Uterus (tissue), 4 donors: ENCODE measurements around the gene TSKU. TPM values are rescaled to one million over a fixed set of nuclear protein-coding genes. Genes with fewer than 3 reads are reported as not detected.
A peak's percentile ranks its signal among the peaks of the same experiment; 100 is the strongest.
"Not testable (repeated sequence)": the region's sequence is repeated elsewhere in the genome, so short reads cannot be mapped to it uniquely, and the experiment has no call there.

ENCODE experiments used
- DNase-seq, 2 donors: peaks; one replicate each; pipeline ENCODE4 v3.0.0-alpha.2; 2019 to 2020
- H3K27ac ChIP-seq, 2 donors: fragments of 200-600 bp; sonication (generic); 1 replicate in 1 of 2; 2 replicates in 1 of 2; pipeline ENCODE4 v1.5.1; 2016 to 2018
- H3K27me3 ChIP-seq, 2 donors: fragments of 200-600 bp; sonication (generic); one replicate each; pipeline ENCODE4 v1.5.1; 2018 to 2019; ENCODE audit warnings: control low read depth in 1 of 2
- H3K36me3 ChIP-seq, 2 donors: fragments of 200-600 bp; sonication (generic); one replicate each; pipeline ENCODE4 v1.5.1; 2019; ENCODE audit warnings: control low read depth in 1 of 2
- H3K4me1 ChIP-seq, 2 donors: fragments of 200-600 bp; sonication (generic); one replicate each; pipeline ENCODE4 v1.5.1; 2018 to 2019; ENCODE audit warnings: control low read depth in 1 of 2
- H3K4me3 ChIP-seq, 2 donors: fragments of 200-600 bp; sonication (generic); 1 replicate in 1 of 2; 2 replicates in 1 of 2; pipeline ENCODE4 v1.5.1; 2018 to 2019; ENCODE audit warnings: mild to moderate bottlenecking in 1 of 2
- H3K9me3 ChIP-seq, 2 donors: fragments of 200-600 bp; sonication (generic); one replicate each; pipeline ENCODE4 v1.5.1; 2019; ENCODE audit warnings: control low read depth in 1 of 2
- CTCF ChIP-seq, 4 experiments: fragments of 200-600 bp in 2 of 4; fragments of 450-650 bp in 2 of 4; sonication (generic) in 2 of 4; IDR thresholded peaks; one replicate each; pipeline ENCODE4 v1.5.1; 2016 to 2019; ENCODE audit warnings: antibody characterized with exemption in 4 of 4, mild to moderate bottlenecking in 2 of 4, moderate library complexity in 1 of 4
- POLR2A ChIP-seq, 2 donors: fragments of 450-650 bp; IDR thresholded peaks; one replicate each; pipeline ENCODE4 v1.6.1; 2016; ENCODE audit warnings: antibody characterized with exemption in 2 of 2, mild to moderate bottlenecking in 1 of 2, moderate library complexity in 1 of 2
- intact Hi-C: fragments of 100-400 bp; cut with DNase I; formaldehyde crosslinking; loops from one replicate; pipeline ENCODE4 v1.15.1; 2023; ENCODE audit warnings: low total_unique reads
- total RNA-seq, 4 donors: library from RNA; depleted of rRNA in 3 of 4; stranded (reverse); fragments of >200 nt in 3 of 4; gene quantifications; one replicate each; pipeline versions ENCODE4 v1.1.0 to v1.2.4, GENCODE V29; 2014 to 2023
- donor health status: DM: yes; HTN: yes; CAD: no.

The TSKU gene, protein sequence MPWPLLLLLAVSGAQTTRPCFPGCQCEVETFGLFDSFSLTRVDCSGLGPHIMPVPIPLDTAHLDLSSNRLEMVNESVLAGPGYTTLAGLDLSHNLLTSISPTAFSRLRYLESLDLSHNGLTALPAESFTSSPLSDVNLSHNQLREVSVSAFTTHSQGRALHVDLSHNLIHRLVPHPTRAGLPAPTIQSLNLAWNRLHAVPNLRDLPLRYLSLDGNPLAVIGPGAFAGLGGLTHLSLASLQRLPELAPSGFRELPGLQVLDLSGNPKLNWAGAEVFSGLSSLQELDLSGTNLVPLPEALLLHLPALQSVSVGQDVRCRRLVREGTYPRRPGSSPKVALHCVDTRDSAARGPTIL
- 100 to 1,000 TPM in 1 of 4 donors, 10 to 100 TPM in 3; 19.4 to 108 (median 27.4) TPM for total RNA-seq

- peak within 1 kb of the TSS; percentile 58 to 96 for H3K4me3 ChIP-seq
- H3K4me1 ChIP-seq, result peaks cover 0 to 4% of the 10 kb centered on the region in 2 donors
- peak in 1 of 2 donors; percentile 46 for TF ChIP-seq POLR2A (IDR thresholded peaks at IDR 0.05)
- no peak for TF ChIP-seq CTCF (IDR thresholded peaks at IDR 0.05)
- peak in 1 of 2 donors; percentile 44 for DNase-seq
- intact Hi-C loops, result no loop called here
- H3K27ac ChIP-seq, result peak within 1 kb of the TSS; percentile 93 to 99
- no peaks in the 10 kb centered on the region for H3K9me3 ChIP-seq
- H3K36me3 ChIP-seq, result no peaks in the 10 kb centered on the region
- H3K27me3 ChIP-seq, result no peaks in the 10 kb centered on the region
Measured at GRCh38 chr11:76783294-76783895, at the start of gene TSKU. Gene TSKU (plus strand): TSS chr11:76783356. CDS start chr11:76795617, 12,261 bp downstream.

GRCh38 chr11:76733906-76734305 is 49.2 kb upstream of the TSKU start:
- TF ChIP-seq CTCF (IDR thresholded peaks at IDR 0.05), result peak; percentile 56 to 93 (median 76)
- intact Hi-C loops, result loop anchor here (2.0 to 5.0 kb wide), 2 partner anchors 63 to 183 kb away; no protein-coding TSS in a partner anchor
- DNase-seq, result peak in 1 of 2 donors; percentile 64
- H3K27me3 ChIP-seq, H3K4me1 ChIP-seq, H3K27ac ChIP-seq, H3K9me3 ChIP-seq, H3K4me3 ChIP-seq, H3K36me3 ChIP-seq: not testable (repeated sequence)

DNA sequence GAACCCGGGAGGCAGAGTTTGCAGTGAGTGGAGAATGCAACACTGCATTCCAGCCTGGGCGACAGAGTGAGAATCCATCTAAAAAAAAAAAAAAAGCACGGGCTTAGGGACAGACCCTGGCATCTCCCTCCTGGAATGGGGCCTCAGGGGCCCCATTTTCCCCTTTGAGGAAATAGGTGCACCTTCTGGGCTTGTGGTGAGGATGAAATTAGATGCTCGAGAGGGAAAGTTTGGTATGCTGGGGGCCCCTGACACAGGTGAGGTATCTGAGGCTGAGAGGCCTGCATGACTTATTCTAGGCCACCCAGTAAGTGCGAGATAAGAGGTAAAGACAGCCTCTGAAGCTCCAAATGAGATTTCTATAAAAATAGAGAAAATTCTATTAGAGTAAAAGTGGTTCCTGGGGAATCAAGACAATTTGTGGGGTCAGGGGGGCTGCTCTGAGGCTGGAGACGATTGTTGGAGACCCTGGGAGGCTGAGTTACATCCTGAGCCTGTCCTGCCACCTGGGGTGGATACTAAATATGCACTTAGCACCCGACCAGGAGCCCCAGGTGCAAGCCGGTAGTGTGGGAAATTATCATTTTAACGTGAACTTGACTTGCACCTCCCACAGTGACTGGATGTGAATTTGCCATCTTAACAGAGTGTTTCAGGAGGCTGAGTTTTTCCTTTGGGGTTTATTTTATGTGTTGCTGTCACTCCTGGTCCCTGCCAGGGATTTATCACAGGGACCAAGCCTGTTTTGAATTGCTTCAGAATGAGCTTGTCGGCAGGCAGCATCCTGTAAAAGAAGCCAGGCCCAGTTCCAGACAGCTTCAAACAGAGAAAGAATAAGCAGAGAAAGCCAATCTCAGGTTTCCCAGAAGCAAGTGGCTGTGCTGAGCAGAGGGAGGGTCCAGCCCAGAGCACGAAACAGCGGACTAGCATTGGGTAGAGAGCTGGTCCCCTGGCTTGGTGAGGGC is 48.4 kb upstream of the TSKU start:
- Histone ChIP-seq H3K27me3 (no peaks in the 10 kb centered on the region), H3K4me1 (no peaks in the 10 kb centered on the region), H3K4me3 (no peak overlapping the region), H3K36me3 (no peaks in the 10 kb centered on the region), H3K27ac (peak overlapping the region in 1 of 2 donors; percentile 16), H3K9me3 (no peaks in the 10 kb centered on the region)
- TF ChIP-seq POLR2A (IDR thresholded peaks at IDR 0.05), result no peak
- TF ChIP-seq CTCF (IDR thresholded peaks at IDR 0.05), result no peak
- intact Hi-C loops, result loop anchor here (2.0 to 5.0 kb wide), 2 partner anchors 62 to 183 kb away; no protein-coding TSS in a partner anchor
- DNase-seq, result no peak

DNA sequence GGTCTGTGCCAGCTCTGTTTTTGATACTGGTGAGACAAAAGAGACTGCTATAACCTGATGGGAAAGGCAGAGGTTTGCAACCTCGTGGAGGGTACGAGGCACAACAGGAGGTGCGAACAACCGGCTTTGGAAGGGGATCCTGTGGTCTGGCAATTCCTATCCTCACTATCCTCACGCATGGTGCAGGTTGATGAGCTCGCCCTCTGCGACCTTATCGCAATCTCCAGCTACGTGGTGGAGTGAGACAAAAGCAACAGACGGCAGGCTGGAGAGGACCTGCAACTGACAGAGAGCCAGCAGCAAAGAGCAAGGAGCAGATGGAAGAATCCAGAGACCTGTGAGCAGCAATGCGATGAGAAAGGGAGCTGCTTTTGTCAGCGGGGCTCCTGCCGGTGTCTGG is 47.3 kb upstream of the TSKU start:
- H3K9me3 ChIP-seq, result no peaks in the 10 kb centered on the region
- no peak overlapping the region for H3K27ac ChIP-seq
- H3K4me3 ChIP-seq, result no peak overlapping the region
- TF ChIP-seq CTCF (IDR thresholded peaks at IDR 0.05) (no peak), POLR2A (IDR thresholded peaks at IDR 0.05) (no peak)
- intact Hi-C loops, result loop anchor here (2.0 kb wide), 1 partner anchor 61 kb away; no protein-coding TSS in a partner anchor
- H3K36me3 ChIP-seq, result no peaks in the 10 kb centered on the region
- DNase-seq, result no peak
- H3K27me3 ChIP-seq, result no peaks in the 10 kb centered on the region
- no peaks in the 10 kb centered on the region for H3K4me1 ChIP-seq
